Lower leg skin (tissue), 3 donors: ENCODE measurements around the gene ANTXR1.

Source experiments
- CTCF ChIP-seq, 3 donors: fragments of 450-650 bp; IDR thresholded peaks; one replicate each; pipeline ENCODE4 v1.5.1; 2016; ENCODE audit warnings: antibody characterized with exemption in 3 of 3, mild to moderate bottlenecking in 3 of 3, moderate library complexity in 2 of 3
- POLR2A ChIP-seq, 2 donors: fragments of 450-650 bp; IDR thresholded peaks; one replicate each; pipeline ENCODE4 v1.6.1; 2016 to 2017; ENCODE audit warnings: antibody characterized with exemption in 2 of 2, mild to moderate bottlenecking in 1 of 2, moderate library complexity in 1 of 2

- TF ChIP-seq POLR2A (IDR thresholded peaks at IDR 0.05) (no peak), CTCF (IDR thresholded peaks at IDR 0.05) (no peak)
Measured at GRCh38 chr2:69271831-69272257, 258.9 kb downstream of the ANTXR1 start.
